Neuronal stem cell (in vitro differentiated cells): ENCODE results near the gene TIMM17A.

Experiments used
- DNase-seq: peaks from one replicate; pipeline ENCODE4 v3.0.0-alpha.2; 2013; ENCODE audit warnings: low spot score
- H2AFZ ChIP-seq: one replicate; pipeline ENCODE4 v1.6.1; 2013; ENCODE audit warnings: mild to moderate bottlenecking, low read length, inconsistent platforms
- H2AK5ac ChIP-seq: 2 replicates; pipeline ENCODE4 v1.6.1; 2013; ENCODE audit warnings: low read depth, mild to moderate bottlenecking, inconsistent platforms, low read length, moderate library complexity, mixed read lengths
- H2BK120ac ChIP-seq: 2 replicates; pipeline ENCODE4 v1.6.1; 2013; ENCODE audit warnings: low read depth, mild to moderate bottlenecking, inconsistent platforms, low read length, moderate library complexity, mixed read lengths
- H2BK12ac ChIP-seq: one replicate; pipeline ENCODE4 v1.6.1; 2013; ENCODE audit warnings: low read length, inconsistent platforms
- H2BK15ac ChIP-seq: 2 replicates; pipeline ENCODE4 v1.6.1; 2013; ENCODE audit warnings: mild to moderate bottlenecking, low read length, inconsistent platforms, mixed read lengths
- H2BK5ac ChIP-seq: one replicate; pipeline ENCODE4 v1.6.1; 2013; ENCODE audit warnings: inconsistent platforms, mild to moderate bottlenecking, low read length, moderate library complexity
- H3K14ac ChIP-seq: one replicate; pipeline ENCODE4 v1.6.1; 2013; ENCODE audit warnings: low read length, inconsistent platforms
- H3K18ac ChIP-seq: 2 replicates; pipeline ENCODE4 v1.6.1; 2013; ENCODE audit warnings: low read length, inconsistent platforms
- H3K23ac ChIP-seq: 2 replicates; pipeline ENCODE4 v1.6.1; 2013; ENCODE audit warnings: low read depth, mild to moderate bottlenecking, mixed read lengths, low read length, inconsistent platforms; ENCODE audit not compliant: poor library complexity
- H3K27ac ChIP-seq: replicated peaks from 3 replicates; pipeline ENCODE4 v1.5.1; 2013; ENCODE audit warnings: low read length, inconsistent platforms
- H3K27me3 ChIP-seq, 3 experiments: 2 replicates each; pipeline ENCODE4 v1.6.1; 2013; ENCODE audit warnings: low read length in 3 of 3, mild to moderate bottlenecking in 2 of 3, inconsistent platforms in 1 of 3, low read depth in 1 of 3, mixed read lengths in 1 of 3, moderate library complexity in 1 of 3; ENCODE audit not compliant: control insufficient read depth in 3 of 3, insufficient read depth in 3 of 3
- H3K36me3 ChIP-seq, 2 donors: replicated peaks in 1 of 2; 2 replicates each; pipeline ENCODE4 v1.6.1; 2013; ENCODE audit warnings: low read length in 2 of 2; ENCODE audit not compliant: control insufficient read depth in 2 of 2, insufficient read depth in 2 of 2
- H3K4ac ChIP-seq: 2 replicates; pipeline ENCODE4 v1.6.1; 2013; ENCODE audit warnings: inconsistent platforms, mild to moderate bottlenecking, low read length, moderate library complexity
- H3K4me1 ChIP-seq, 2 donors: 1 replicate in 1 of 2; 2 replicates in 1 of 2; pipeline ENCODE4 v1.6.1; 2013; ENCODE audit warnings: low read length in 2 of 2, low read depth in 1 of 2; ENCODE audit not compliant: control insufficient read depth in 2 of 2, insufficient read depth in 1 of 2
- H3K4me2 ChIP-seq: one replicate; pipeline ENCODE4 v1.6.1; 2013; ENCODE audit warnings: mild to moderate bottlenecking, low read length, inconsistent platforms; ENCODE audit not compliant: insufficient read depth, poor library complexity, severe bottlenecking
- H3K4me3 ChIP-seq, 2 donors: 2 replicates each; pipeline ENCODE4 v1.5.1; 2013; ENCODE audit warnings: low read length in 2 of 2, mild to moderate bottlenecking in 2 of 2, inconsistent platforms in 1 of 2, moderate library complexity in 1 of 2
- H3K79me1 ChIP-seq: one replicate; pipeline ENCODE4 v1.6.1; 2013; ENCODE audit warnings: low read depth, mild to moderate bottlenecking, inconsistent platforms, low read length, moderate library complexity
- H3K9ac ChIP-seq: one replicate; pipeline ENCODE4 v1.6.1; 2013; ENCODE audit warnings: mild to moderate bottlenecking, low read depth, low read length, inconsistent platforms; ENCODE audit not compliant: poor library complexity
- H3K9me3 ChIP-seq, 2 donors: replicated peaks in 1 of 2; 2 replicates each; pipeline versions ENCODE3 to v1.6.1; 2013; ENCODE audit warnings: low read length in 2 of 2, mild to moderate bottlenecking in 2 of 2, inconsistent platforms in 1 of 2, low read depth in 1 of 2, mixed read lengths in 1 of 2, moderate library complexity in 1 of 2; ENCODE audit not compliant: control insufficient read depth in 2 of 2, insufficient read depth in 1 of 2
- H4K8ac ChIP-seq: one replicate; pipeline ENCODE4 v1.6.1; 2013; ENCODE audit warnings: low read depth, mild to moderate bottlenecking, inconsistent platforms, low read length, moderate library complexity
- H4K91ac ChIP-seq: one replicate; pipeline ENCODE4 v1.6.1; 2013; ENCODE audit warnings: low read length, low read depth, mild to moderate bottlenecking, inconsistent platforms; ENCODE audit not compliant: poor library complexity
- WGBS, 2 donors: extraction: QIAGEN DNeasy Blood & Tissue Kit; methylation state at CpG; one replicate each; pipeline ENCODE4 v1.1.7; 2013; ENCODE audit warnings: missing lambda C conversion rate in 2 of 2, mixed read lengths in 1 of 2; ENCODE audit not compliant: insufficient read length in 2 of 2, insufficient replicate concordance in 1 of 2; ENCODE audit errors: extremely low coverage in 2 of 2; 5-methylcytosine and 5-hydroxymethylcytosine counted together

The TIMM17A gene

DNA sequence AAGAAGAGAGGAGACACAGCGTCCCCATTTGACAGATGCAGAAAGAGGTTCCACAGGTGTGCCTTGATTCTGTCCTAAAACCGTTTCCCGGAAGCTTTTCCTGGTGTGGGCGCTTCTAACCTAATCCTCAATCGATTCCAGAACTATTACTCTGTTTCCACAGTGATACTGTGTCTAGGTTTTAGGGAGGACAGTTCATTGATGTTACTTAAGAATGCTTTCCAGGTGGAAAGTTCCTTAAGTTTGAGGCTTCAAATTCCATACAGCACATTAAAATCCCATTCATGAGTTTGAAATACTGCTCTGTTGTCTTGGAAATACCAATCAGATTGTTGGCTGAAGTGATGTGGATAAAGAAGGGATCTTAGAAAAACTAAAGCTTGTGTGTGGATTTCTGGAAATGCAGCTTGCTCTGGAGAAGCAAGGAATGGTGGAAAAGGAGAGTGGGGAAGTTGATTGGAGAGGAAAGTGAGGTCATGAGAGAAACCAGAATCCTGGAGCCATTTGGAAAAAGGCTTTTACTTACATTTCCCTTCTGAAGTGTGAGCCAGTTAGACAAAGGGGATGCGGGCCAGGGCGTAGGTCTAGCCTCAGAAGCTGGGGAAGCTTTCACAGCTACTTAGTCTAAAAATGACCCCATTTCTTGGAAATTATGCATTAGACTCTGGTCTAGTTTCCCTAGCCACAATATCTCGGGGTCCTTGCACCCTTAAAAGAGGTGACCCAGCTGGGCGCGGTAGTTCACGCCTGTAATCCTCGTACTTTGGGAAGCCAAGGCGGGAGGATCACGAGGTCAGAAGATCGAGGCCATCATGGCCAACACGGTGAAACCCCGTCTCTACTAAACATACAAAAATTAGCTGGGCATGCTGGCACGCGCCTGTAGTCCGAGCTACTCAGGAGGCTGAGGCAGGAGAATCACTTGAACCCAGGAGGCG lies 61.8 kb downstream of the TIMM17A start:
- Histone ChIP-seq H2AK5ac (no peak overlapping the region), H3K36me3 (peaks cover 0 to 2% of the 10 kb centered on the region in 2 donors), H3K79me1 (no peaks in the 10 kb centered on the region), H2AFZ (no peak overlapping the region), H2BK120ac (no peak overlapping the region), H2BK5ac (no peak overlapping the region), H3K14ac (no peak overlapping the region), H4K8ac (no peak overlapping the region), H3K27ac (no peak overlapping the region), H3K9me3 (peaks cover 0 to 2% of the 10 kb centered on the region in 2 donors), H3K18ac (no peak overlapping the region), H3K9ac (no peak overlapping the region), H3K4me3 (no peak overlapping the region), H3K4me1 (peaks cover 0 to 17% of the 10 kb centered on the region in 2 donors), H3K4me2 (no peak overlapping the region), H3K23ac (no peak overlapping the region), H3K27me3 (peaks cover 0 to 40% (median 0%) of the 10 kb centered on the region in 3 experiments), H4K91ac (no peak overlapping the region), H3K4ac (no peak overlapping the region), H2BK12ac (no peak overlapping the region), H2BK15ac (no peak overlapping the region)
- no CpG with 5 or more reads among the region's 21 CpGs for WGBS, 2 donors
- DNase-seq = no peak

DNA sequence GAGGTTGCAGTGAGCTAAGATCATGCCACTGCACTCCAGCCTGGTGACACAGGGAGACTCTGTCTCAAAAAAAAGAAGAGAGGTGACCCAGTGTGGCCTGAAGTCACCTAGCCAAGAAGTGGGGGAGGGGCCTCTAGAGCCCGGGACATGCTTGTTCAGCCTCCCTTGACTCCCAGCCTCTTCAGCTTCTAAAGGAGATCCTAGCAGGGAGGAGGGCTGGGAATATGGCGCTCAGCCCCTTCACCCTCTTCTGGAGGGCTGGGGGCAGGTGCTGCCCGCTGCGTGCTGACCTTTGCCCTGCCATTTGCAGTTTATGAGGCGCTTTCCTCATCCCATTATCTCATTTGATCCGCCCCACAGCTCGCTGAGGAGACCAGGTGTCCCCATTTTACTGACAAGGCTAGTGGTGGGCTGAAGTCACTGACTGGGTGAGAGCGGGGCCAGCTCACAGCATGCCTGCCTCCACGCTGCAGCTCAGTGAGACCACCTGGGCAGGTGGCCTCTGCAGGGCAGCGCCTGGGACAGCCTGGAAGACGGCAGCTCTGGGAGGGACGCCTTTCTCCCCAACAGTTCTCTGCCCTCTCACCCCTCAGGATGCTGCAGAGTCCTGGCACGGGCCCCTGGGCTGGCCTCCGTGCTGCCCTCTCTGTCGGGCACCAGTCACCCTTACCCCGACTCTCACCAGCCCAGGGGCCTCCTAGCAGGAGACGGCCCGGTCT lies 62.6 kb downstream of the TIMM17A start:
- Histone ChIP-seq H2BK120ac (no peak overlapping the region), H3K36me3 (peaks cover 0 to 2% of the 10 kb centered on the region in 2 donors), H2BK12ac (peak overlapping the region; percentile 49), H3K4me3 (no peak overlapping the region), H3K27ac (no peak overlapping the region), H2BK5ac (peak overlapping the region; percentile 4), H3K9me3 (peaks cover 0 to 2% of the 10 kb centered on the region in 2 donors), H3K79me1 (no peaks in the 10 kb centered on the region), H3K4me1 (peaks cover 0 to 17% of the 10 kb centered on the region in 2 donors), H3K4me2 (no peak overlapping the region), H3K14ac (no peak overlapping the region), H2AK5ac (peak overlapping the region; percentile 95), H3K4ac (peak overlapping the region; percentile 32), H3K9ac (no peak overlapping the region), H4K8ac (peak overlapping the region; percentile 66), H3K23ac (peak overlapping the region; percentile 67), H3K27me3 (peaks cover 0 to 33% (median 0%) of the 10 kb centered on the region in 3 experiments), H2AFZ (no peak overlapping the region), H3K18ac (peak overlapping the region; percentile 78), H4K91ac (no peak overlapping the region), H2BK15ac (peak overlapping the region; percentile 72)
- no CpG with 5 or more reads among the region's 18 CpGs for WGBS, 2 donors
- DNase-seq = no peak

DNA sequence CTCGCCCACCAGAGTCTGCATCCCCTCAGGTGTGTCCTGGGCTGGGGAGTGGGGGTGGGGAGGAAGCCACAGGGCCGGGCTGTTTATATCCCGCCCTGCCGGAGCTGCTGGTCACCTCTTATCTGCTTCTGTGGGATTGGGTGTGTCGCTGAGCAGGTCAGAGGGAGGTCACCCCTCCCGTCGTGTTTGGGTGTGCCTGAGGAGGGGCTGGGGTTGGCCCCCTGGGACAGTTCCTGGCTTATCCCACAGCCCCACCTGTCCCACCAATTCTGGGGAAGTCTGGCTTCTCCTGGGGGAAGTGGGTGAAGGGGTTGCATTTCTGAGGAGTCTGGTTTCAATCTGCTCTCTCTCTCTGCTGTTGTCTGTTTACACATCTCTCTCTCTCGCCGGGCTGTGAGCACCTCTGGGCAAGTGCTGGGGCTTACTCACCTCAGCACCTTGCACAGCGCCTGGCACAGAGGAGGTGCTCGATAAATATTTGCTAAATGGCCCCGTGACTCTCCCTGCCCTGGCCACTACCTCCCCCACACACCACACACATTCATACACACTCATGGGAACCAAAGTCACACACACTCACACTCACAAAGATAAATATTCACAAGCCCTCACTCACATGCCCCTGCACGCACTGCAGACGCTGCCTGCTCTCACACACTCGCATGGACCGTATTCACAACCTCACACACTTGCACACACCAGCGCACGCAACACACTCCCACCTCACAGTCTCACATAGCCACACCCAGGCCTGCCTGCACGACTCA lies 63.3 kb downstream of the TIMM17A start:
- no CpG with 5 or more reads among the region's 19 CpGs for WGBS, 2 donors
- Histone ChIP-seq H3K79me1 (no peaks in the 10 kb centered on the region), H3K14ac (no peak overlapping the region), H3K27me3 (peaks cover 0 to 29% (median 0%) of the 10 kb centered on the region in 3 experiments), H3K9me3 (peaks cover 0 to 2% of the 10 kb centered on the region in 2 donors), H3K27ac (no peak overlapping the region), H2BK120ac (no peak overlapping the region), H3K4me2 (no peak overlapping the region), H2BK5ac (peak overlapping the region; percentile 19), H2BK12ac (peak overlapping the region; percentile 49), H2AFZ (no peak overlapping the region), H4K91ac (no peak overlapping the region), H4K8ac (peak overlapping the region; percentile 66), H3K4ac (peak overlapping the region; percentile 17), H3K23ac (peak overlapping the region; percentile 67), H3K36me3 (peaks cover 0 to 2% of the 10 kb centered on the region in 2 donors), H2BK15ac (peak overlapping the region; percentile 90), H3K4me1 (peaks cover 0 to 17% of the 10 kb centered on the region in 2 donors), H2AK5ac (peak overlapping the region; percentile 95), H3K18ac (peak overlapping the region; percentile 78), H3K9ac (peak overlapping the region; percentile 50), H3K4me3 (no peak overlapping the region)
- DNase-seq = no peak
